Mucosa of stomach (tissue), 1 donor: Measurements from ENCODE around the gene OR7G1.

ENCODE experiments used
- H3K27me3 ChIP-seq: one replicate; pipeline ENCODE4 v1.7.0; 2013; ENCODE audit warnings: mild to moderate bottlenecking, low read length; ENCODE audit not compliant: control insufficient read depth, insufficient read depth
- H3K36me3 ChIP-seq: one replicate; pipeline ENCODE4 v1.7.0; 2013; ENCODE audit warnings: low read length; ENCODE audit not compliant: control insufficient read depth, insufficient read depth
- H3K4me1 ChIP-seq: one replicate; pipeline ENCODE4 v1.7.0; 2013; ENCODE audit warnings: mild to moderate bottlenecking, low read length; ENCODE audit not compliant: control insufficient read depth, insufficient read depth
- H3K4me3 ChIP-seq: one replicate; pipeline ENCODE4 v1.7.0; 2013; ENCODE audit warnings: low read length
- H3K9ac ChIP-seq: one replicate; pipeline ENCODE4 v1.7.0; 2013; ENCODE audit warnings: mild to moderate bottlenecking, low read length, moderate library complexity
- H3K9me3 ChIP-seq: one replicate; pipeline ENCODE4 v1.7.0; 2013; ENCODE audit warnings: mild to moderate bottlenecking, low read length, moderate library complexity; ENCODE audit not compliant: control insufficient read depth
- donor health status: Pancreatic carcinoma.

OR7G1 gene, protein sequence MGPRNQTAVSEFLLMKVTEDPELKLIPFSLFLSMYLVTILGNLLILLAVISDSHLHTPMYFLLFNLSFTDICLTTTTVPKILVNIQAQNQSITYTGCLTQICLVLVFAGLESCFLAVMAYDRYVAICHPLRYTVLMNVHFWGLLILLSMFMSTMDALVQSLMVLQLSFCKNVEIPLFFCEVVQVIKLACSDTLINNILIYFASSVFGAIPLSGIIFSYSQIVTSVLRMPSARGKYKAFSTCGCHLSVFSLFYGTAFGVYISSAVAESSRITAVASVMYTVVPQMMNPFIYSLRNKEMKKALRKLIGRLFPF

DNA sequence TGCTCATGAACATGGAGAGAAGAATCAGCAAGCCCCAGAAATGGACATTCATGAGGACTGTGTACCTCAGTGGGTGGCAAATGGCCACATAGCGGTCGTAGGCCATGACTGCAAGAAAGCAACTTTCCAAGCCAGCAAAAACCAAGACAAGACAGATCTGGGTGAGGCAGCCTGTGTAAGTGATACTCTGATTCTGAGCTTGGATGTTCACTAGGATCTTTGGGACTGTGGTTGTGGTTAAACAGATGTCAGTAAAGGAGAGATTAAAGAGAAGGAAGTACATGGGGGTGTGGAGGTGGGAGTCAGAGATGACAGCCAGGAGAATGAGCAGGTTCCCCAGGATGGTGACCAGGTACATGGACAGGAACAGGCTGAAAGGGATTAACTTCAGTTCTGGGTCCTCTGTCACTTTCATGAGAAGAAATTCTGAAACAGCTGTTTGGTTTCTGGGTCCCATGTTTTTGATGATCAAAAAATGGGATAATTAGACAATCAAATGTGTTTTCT is at the start of gene OR7G1:
Gene OR7G1, minus strand, starts transcription at position 457 of the 507 bp plus-strand sequence. Its CDS starts 0 bp downstream, at position 457.
- no peak within 1 kb of the TSS for H3K4me3 ChIP-seq
- H3K27me3 ChIP-seq, result no peaks in the 10 kb centered on the region
- H3K36me3 ChIP-seq, result no peaks in the 10 kb centered on the region
- no peaks in the 10 kb centered on the region for H3K4me1 ChIP-seq
- H3K9me3 ChIP-seq, result no peaks in the 10 kb centered on the region
- H3K9ac ChIP-seq, result no peak within 1 kb of the TSS

DNA sequence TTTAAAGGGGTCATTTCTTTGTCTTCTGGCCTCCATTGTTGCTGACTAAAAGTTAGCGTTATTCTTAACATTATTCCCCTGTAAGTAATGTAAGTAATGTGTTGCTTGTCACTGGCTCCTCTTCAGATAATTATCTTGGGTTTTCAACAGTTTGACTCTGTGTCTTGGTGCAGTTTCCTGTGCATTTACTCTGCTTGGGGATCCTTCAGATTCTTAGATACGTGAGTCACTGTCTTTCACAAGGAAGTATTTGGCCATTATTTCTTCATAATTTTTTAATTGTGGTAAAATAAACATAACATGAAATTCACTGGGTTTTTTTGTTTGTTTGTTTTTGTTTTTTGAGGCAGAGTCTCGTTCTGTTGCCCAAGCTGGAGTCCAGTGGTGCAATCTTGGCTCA is 49.7 kb upstream of the OR7G1 start:
- H3K9me3 ChIP-seq, result peaks cover 3% of the 10 kb centered on the region
- no peaks in the 10 kb centered on the region for H3K4me1 ChIP-seq
- H3K27me3 ChIP-seq, result no peaks in the 10 kb centered on the region
- peaks cover 19% of the 10 kb centered on the region for H3K36me3 ChIP-seq
- no peak overlapping the region for H3K4me3 ChIP-seq
- H3K9ac ChIP-seq, result no peak overlapping the region

DNA sequence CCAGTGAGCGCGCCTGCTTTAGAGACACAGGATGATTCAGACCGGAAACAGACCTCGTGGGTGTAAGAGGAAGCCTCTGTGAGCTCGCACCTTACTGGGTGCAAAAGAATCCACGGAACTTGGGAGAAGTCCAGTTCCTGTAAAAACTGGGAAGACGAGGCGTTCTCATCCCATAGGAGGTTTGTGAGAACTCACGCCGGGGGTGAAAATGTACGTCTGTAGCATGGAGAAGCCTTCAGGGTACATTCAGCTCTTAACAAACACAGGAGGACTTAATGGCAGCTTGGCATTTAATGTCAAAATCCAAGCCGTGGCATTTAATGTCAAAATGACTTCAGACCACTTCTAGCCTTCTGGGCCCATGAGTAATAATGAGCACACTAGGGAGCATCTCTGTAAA is 45.9 kb upstream of the OR7G1 start:
- Histone ChIP-seq H3K4me3 (no peak overlapping the region), H3K9ac (no peak overlapping the region), H3K36me3 (peaks cover 32% of the 10 kb centered on the region), H3K27me3 (no peaks in the 10 kb centered on the region), H3K4me1 (no peaks in the 10 kb centered on the region), H3K9me3 (peaks cover 5% of the 10 kb centered on the region)

DNA sequence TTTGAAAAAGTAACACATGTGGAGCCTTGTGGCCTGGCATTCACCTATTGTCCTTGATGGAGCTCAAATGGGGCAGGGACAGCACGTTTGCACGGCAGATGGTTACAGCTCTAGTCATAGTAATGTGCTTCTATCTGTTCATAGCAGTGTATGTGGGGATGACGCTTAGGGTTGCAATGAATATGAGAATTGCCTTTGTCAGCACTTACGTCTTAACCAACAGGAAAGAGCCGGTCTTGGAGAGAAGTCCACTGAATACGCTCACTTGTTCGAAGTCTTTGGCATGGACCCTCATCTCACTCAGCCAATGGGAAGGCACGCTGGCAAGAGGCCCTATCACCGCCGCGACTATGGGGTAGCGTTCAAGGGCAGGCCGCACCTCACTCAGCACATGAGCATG is 44.3 kb upstream of the OR7G1 start:
- H3K9ac ChIP-seq, result no peak overlapping the region
- H3K4me3 ChIP-seq, result no peak overlapping the region
- H3K27me3 ChIP-seq, result no peaks in the 10 kb centered on the region
- H3K36me3 ChIP-seq, result peaks cover 32% of the 10 kb centered on the region
- peaks cover 5% of the 10 kb centered on the region for H3K9me3 ChIP-seq
- H3K4me1 ChIP-seq, result no peaks in the 10 kb centered on the region

DNA sequence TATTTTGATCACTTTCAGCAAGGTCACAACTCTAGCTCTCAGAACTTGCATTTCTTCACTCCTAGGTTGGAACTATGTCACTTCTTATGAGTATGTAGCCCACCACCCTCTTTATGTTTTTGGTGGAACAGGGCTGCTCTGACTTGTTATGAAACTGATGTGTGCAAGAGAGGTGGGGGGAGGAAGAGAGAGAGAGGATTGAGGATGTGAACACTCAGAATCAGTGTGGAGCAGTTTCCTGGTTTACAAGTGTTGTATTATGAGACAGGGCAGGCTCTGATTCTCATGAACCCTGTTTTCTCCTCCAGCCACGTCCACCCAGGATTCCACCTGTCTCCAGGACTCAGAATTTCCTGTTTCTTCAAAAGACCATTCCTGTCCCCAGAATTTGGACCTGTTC is 40.7 kb upstream of the OR7G1 start:
- peaks cover 5% of the 10 kb centered on the region for H3K9me3 ChIP-seq

DNA sequence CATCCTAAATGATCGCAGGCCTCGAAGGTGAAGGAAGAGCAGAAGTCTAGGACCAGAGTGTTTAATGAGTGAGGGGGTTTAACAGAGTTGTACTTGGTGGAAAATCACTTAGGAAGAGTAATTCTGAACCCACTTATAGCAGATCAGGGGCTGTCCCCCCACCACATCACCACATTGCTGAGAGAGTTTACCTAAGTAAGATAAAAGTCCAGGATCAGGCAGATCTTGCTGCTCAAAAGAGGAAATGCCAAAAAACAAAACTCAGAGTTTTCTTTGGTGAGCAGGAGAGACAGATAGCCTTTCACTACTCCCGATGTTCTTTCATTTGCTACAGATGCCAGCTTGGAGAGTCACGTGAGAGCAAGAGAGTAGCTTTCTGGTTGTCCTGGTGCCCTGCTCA is 40.0 kb upstream of the OR7G1 start:
- peaks cover 17% of the 10 kb centered on the region for H3K36me3 ChIP-seq
- no peaks in the 10 kb centered on the region for H3K4me1 ChIP-seq
- peaks cover 5% of the 10 kb centered on the region for H3K9me3 ChIP-seq
- no peak overlapping the region for H3K4me3 ChIP-seq
- H3K27me3 ChIP-seq, result no peaks in the 10 kb centered on the region
- no peak overlapping the region for H3K9ac ChIP-seq

More for the DNA sequence above, 40.7 kb upstream of the OR7G1 start:
- Histone ChIP-seq H3K27me3 (no peaks in the 10 kb centered on the region), H3K4me1 (no peaks in the 10 kb centered on the region), H3K4me3 (no peak overlapping the region), H3K36me3 (peaks cover 24% of the 10 kb centered on the region), H3K9ac (no peak overlapping the region)

DNA sequence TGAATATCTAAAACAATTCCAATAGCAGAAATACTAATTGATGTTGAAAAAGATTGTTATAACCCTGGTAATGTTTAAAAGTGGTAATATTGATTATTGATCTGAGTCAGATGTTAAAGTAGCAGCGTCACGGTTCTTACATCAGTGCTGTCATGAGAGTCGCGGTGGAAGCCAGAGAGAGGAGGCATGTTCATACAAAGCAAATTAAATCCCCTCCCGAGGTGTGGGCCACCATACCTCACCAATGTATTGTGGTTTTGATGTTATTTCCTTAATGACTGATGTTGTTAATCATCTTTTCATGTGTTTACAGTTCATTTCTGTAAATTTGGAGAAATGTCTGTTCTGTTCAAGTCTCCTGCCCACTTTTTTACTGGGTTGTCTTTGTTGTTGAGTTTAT is 35.8 kb upstream of the OR7G1 start:
- no peaks in the 10 kb centered on the region for H3K27me3 ChIP-seq
- peaks cover 7% of the 10 kb centered on the region for H3K4me1 ChIP-seq
- H3K9me3 ChIP-seq, result no peaks in the 10 kb centered on the region
- H3K4me3 ChIP-seq, result no peak overlapping the region
- H3K9ac ChIP-seq, result no peak overlapping the region
- no peaks in the 10 kb centered on the region for H3K36me3 ChIP-seq

DNA sequence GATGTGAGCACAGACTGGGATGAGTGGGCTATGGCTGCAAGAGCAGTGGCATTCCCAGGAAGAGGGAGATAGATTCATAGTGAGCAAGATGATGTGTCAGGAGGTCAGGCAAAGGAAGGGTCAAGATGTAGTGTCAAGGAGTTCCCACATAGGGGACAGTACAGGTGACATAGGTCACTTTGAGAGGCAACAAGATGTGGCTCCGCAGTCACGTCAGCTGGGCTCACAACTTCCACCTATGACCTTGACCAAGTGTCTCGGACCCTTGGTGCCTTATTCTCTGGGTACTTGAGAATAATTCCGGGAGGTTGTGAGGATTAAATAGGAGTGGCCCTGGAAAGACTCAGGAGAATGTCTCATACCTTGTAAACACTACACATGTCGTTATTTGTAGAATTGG is 35.1 kb upstream of the OR7G1 start:
- no peaks in the 10 kb centered on the region for H3K36me3 ChIP-seq
- no peaks in the 10 kb centered on the region for H3K27me3 ChIP-seq
- no peak overlapping the region for H3K9ac ChIP-seq
- H3K4me1 ChIP-seq, result peaks cover 7% of the 10 kb centered on the region
- no peaks in the 10 kb centered on the region for H3K9me3 ChIP-seq
- no peak overlapping the region for H3K4me3 ChIP-seq

DNA sequence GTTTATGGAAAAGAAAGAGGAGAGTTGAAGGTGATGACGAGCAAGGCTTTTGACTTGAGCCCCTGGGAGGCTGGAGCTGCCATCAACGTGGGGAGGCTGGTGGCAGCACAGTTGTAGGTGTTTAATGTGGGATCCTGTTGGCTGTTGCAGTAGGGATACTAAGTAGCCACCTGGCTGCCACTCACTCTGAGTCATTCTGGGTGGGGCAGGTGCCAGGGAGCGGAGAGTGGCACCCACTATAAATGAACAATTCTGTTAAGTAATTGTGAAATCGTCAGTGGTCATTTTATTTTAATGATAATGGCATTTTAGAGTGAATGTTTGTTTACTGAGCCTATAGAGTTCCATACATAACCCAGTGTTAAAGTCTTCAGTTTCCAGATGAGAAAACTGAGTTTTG is 34.4 kb upstream of the OR7G1 start:
- Histone ChIP-seq H3K36me3 (no peaks in the 10 kb centered on the region), H3K4me3 (no peak overlapping the region), H3K4me1 (peaks cover 7% of the 10 kb centered on the region), H3K9me3 (no peaks in the 10 kb centered on the region), H3K27me3 (no peaks in the 10 kb centered on the region), H3K9ac (no peak overlapping the region)

DNA sequence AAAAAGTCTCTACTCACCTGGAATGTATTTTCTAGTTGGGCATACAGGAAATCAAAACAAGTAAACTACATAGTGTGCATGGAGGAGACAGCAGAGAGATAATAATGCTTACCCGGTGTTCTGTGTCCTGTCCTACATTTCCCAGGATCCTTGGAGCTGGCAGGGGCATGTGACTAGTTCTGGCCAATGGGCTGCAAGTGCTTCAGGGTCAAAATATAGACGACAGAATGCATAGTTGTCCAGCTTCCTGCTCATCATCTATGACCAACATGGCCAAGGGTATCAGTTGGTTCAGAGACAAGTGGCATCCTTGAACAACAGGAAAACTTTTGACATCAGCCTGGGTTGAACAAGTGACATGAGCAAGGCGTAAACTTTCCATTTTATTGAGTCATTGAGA is 33.1 kb upstream of the OR7G1 start:
- Histone ChIP-seq H3K36me3 (no peaks in the 10 kb centered on the region), H3K4me1 (peaks cover 7% of the 10 kb centered on the region), H3K9me3 (peaks cover 4% of the 10 kb centered on the region), H3K9ac (no peak overlapping the region), H3K27me3 (no peaks in the 10 kb centered on the region), H3K4me3 (no peak overlapping the region)

DNA sequence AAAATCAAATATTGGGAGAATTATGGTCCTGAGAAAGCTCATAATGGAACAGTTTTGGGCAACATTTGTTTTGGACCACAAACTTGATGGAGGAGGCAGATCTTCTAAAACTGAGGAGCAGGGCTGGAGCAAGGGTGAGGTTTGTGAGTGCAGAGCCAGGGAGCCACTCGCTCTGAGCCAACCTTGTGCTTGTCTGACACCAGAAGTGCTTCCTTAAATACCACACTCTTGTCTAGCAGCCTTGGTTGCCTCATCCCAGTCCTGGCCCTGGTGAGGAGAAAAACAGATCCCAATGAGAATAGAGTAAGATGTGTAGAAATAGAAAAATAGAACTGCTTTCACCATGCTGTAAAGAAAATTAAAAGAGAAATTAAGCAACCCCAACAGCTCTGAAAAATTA is 31.3 kb upstream of the OR7G1 start:
- Histone ChIP-seq H3K9me3 (peaks cover 4% of the 10 kb centered on the region), H3K36me3 (no peaks in the 10 kb centered on the region), H3K4me3 (no peak overlapping the region), H3K9ac (no peak overlapping the region), H3K27me3 (no peaks in the 10 kb centered on the region), H3K4me1 (peaks cover 7% of the 10 kb centered on the region)

DNA sequence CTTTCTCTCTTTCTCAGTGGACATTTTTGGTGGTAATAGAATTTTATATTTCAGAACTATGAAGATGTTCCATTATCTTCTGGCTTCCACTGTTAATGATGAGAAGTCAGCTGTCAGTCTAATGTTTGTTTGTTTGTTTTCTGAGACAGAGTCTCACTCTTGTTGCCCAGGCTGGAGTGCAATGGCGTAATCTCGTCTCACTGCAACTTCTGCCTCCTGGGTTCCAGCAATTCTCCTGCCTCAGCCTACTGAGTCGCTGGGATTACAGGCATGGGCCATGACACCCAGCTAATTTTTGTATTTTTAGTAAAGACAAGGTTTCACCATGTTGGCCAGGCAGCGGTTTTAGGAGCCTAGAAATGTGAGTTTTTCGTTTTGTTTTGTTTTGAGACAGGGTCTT is 29.4 kb upstream of the OR7G1 start:
- Histone ChIP-seq H3K27me3 (no peaks in the 10 kb centered on the region), H3K9ac (no peak overlapping the region), H3K4me3 (no peak overlapping the region), H3K4me1 (peaks cover 3% of the 10 kb centered on the region), H3K9me3 (peaks cover 4% of the 10 kb centered on the region), H3K36me3 (no peaks in the 10 kb centered on the region)
